ENCODE data around the gene HAO1.
"Not testable (repeated sequence)": the region's sequence is repeated elsewhere in the genome, so short reads cannot be mapped to it uniquely, and the experiment has no call there.

DNA sequence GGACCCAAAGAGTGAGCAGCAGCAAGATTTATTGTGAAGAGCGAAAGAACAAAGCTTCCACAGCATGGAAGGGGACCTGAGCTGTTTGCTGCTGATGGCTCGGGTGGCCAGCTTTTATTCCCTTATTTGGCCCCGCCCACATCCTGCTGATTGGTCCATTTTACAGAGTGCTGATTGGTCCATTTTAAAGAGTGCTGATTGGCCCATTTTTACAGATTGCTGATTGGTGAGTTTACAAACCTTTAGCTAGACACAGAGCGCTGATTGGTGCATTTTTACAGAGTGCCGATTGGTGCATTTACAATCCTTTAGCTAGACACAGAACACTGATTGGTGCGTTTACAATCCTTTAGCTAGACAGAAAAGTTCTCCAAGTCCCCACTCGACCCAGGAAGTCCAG lies 105.8 kb downstream of the HAO1 start:
- TF ChIP-seq CTCF (conservative IDR thresholded peaks at IDR 0.05; ENCODE audit: low read length); EZH2phosphoT487 (IDR thresholded peaks at IDR 0.05; ENCODE audit: borderline replicate concordance): not testable (repeated sequence)

Measured in Loucy (cell line).